Lung (tissue), 12 donors: ENCODE measurements around the gene PTPRN2. TPM values are rescaled to one million over a fixed set of nuclear protein-coding genes. Genes with fewer than 3 reads are reported as not detected.
"Not testable (repeated sequence)": the region's sequence is repeated elsewhere in the genome, so short reads cannot be mapped to it uniquely, and the experiment has no call there.

ENCODE experiments used
- ATAC-seq: fragments of 200-7000 bp; cut with Tn5 transposase; one replicate; pipeline ENCODE4 v1.9.1; 2020; ENCODE audit warnings: moderate number of reproducible peaks; ENCODE audit not compliant: insufficient read depth, low FRiP score
- DNase-seq, 3 donors: peaks; one replicate each; pipeline ENCODE4 v3.0.0-alpha.2; 2013 to 2017
- H3K27ac ChIP-seq, 2 donors: one replicate each; pipeline ENCODE4 v1.5.1; 2013; ENCODE audit warnings: mild to moderate bottlenecking in 2 of 2, moderate library complexity in 2 of 2, control low read depth in 1 of 2, inconsistent platforms in 1 of 2, low read depth in 1 of 2, low read length in 1 of 2
- H3K27me3 ChIP-seq, 3 donors: one replicate each; pipeline ENCODE4 v1.5.1; 2013; ENCODE audit warnings: low read length in 2 of 3; ENCODE audit not compliant: control insufficient read depth in 3 of 3, insufficient read depth in 3 of 3
- H3K36me3 ChIP-seq, 4 donors: one replicate each; pipeline ENCODE4 v1.5.1; 2013; ENCODE audit warnings: low read length in 4 of 4, mild to moderate bottlenecking in 1 of 4, moderate library complexity in 1 of 4; ENCODE audit not compliant: control insufficient read depth in 4 of 4, insufficient read depth in 4 of 4
- H3K4me1 ChIP-seq, 5 donors: one replicate each; pipeline ENCODE4 v1.5.1; 2013; ENCODE audit warnings: low read length in 5 of 5, mild to moderate bottlenecking in 2 of 5, moderate library complexity in 1 of 5; ENCODE audit not compliant: control insufficient read depth in 5 of 5, insufficient read depth in 5 of 5
- H3K4me3 ChIP-seq: one replicate; pipeline ENCODE4 v1.5.1; 2013; ENCODE audit warnings: mild to moderate bottlenecking, control low read depth, moderate library complexity
- H3K9ac ChIP-seq, 2 donors: one replicate each; pipeline ENCODE4 v1.5.1; 2013; ENCODE audit warnings: low read length in 2 of 2, control low read depth in 1 of 2; ENCODE audit not compliant: insufficient read depth in 1 of 2
- H3K9me3 ChIP-seq, 4 donors: one replicate each; pipeline ENCODE4 v1.5.1; 2013; ENCODE audit warnings: low read length in 3 of 4, mild to moderate bottlenecking in 1 of 4, moderate library complexity in 1 of 4; ENCODE audit not compliant: control insufficient read depth in 4 of 4, insufficient read depth in 3 of 4
- WGBS, 2 donors: extraction: QIAGEN DNeasy Blood & Tissue Kit; methylation state at CpG; one replicate each; pipeline ENCODE4 v1.1.7; 2013; 5-methylcytosine and 5-hydroxymethylcytosine counted together
- polyA plus RNA-seq, 2 donors: library from polyadenylated mRNA; stranded (reverse); fragments of 200-250 nt; gene quantifications; one replicate each; pipeline ENCODE4 v1.2.1, GENCODE V29; 2013
- total RNA-seq, 2 donors: library from RNA; depleted of rRNA in 1 of 2; stranded (reverse); fragments of >200 nt in 1 of 2; gene quantifications; one replicate each; pipeline ENCODE4 v1.2.1, GENCODE V29; 2014 to 2021
- TF ChIP-seq, protein P1 (sequence below): IDR thresholded peaks from 2 replicates; pipeline ENCODE4 v1.5.1; 2012; ENCODE audit warnings: mild to moderate bottlenecking; ENCODE audit errors: control extremely low read depth, extremely low read depth
- donor health status: control.
- donor health status: control.
- donor health status: Bipolar disorder and iron deficiency.
- donor health status: healthy.
- donor health status: DM: yes; HTN: yes; CAD: no.

The PTPRN2 gene
- total and polyA plus RNA-seq, 4 donors = 2.1 to 7.4 (median 4.4) TPM

DNA sequence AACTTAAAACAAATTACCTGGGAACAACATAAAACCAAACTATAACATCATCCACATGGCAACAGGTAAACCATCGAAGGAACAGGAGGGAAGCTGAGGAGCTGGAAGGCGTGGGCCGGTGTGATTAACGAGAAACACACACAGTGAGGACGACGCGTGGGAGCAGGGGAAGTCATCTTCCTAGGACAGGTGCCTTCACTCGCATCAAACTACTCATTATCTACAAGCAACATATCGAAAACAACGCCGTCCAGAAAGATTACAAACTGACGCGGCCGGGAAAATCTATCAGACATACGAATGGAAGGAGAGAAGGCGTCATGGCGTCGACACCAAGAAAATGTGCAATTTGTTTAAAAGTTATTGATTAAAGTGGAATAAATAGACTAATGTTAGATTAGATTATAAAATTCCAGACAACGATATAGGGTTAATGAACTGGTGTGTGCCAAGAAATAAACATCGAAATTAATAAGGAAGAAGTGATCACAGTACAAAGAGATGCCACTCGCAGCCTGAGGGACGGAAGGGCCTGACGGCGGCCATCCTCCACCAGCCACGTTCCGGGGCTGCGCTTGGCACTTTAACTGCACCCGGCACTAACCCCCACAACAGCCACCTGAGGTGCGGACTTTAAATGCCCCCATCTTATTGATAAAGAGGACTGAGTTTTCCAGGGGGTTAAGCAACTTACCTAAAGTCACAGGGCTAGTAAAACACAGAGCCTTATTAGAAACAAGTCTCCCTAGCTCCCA, 669.1 kb downstream of the PTPRN2 start:
- Histone ChIP-seq H3K4me3 (no peak overlapping the region), H3K4me1 (no peaks in the 10 kb centered on the region), H3K9me3 (peaks cover 0 to 16% (median 4%) of the 10 kb centered on the region in 4 donors), H3K9ac (no peak overlapping the region), H3K27me3 (no peaks in the 10 kb centered on the region), H3K27ac (no peak overlapping the region), H3K36me3 (no peaks in the 10 kb centered on the region)
- WGBS, 2 donors = 86 to 92% methylated on average over 29 of the region's 29 CpGs
- ATAC-seq = no peak
- no peak for DNase-seq
- TF ChIP-seq, protein P1, sequence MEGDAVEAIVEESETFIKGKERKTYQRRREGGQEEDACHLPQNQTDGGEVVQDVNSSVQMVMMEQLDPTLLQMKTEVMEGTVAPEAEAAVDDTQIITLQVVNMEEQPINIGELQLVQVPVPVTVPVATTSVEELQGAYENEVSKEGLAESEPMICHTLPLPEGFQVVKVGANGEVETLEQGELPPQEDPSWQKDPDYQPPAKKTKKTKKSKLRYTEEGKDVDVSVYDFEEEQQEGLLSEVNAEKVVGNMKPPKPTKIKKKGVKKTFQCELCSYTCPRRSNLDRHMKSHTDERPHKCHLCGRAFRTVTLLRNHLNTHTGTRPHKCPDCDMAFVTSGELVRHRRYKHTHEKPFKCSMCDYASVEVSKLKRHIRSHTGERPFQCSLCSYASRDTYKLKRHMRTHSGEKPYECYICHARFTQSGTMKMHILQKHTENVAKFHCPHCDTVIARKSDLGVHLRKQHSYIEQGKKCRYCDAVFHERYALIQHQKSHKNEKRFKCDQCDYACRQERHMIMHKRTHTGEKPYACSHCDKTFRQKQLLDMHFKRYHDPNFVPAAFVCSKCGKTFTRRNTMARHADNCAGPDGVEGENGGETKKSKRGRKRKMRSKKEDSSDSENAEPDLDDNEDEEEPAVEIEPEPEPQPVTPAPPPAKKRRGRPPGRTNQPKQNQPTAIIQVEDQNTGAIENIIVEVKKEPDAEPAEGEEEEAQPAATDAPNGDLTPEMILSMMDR = no peak

DNA sequence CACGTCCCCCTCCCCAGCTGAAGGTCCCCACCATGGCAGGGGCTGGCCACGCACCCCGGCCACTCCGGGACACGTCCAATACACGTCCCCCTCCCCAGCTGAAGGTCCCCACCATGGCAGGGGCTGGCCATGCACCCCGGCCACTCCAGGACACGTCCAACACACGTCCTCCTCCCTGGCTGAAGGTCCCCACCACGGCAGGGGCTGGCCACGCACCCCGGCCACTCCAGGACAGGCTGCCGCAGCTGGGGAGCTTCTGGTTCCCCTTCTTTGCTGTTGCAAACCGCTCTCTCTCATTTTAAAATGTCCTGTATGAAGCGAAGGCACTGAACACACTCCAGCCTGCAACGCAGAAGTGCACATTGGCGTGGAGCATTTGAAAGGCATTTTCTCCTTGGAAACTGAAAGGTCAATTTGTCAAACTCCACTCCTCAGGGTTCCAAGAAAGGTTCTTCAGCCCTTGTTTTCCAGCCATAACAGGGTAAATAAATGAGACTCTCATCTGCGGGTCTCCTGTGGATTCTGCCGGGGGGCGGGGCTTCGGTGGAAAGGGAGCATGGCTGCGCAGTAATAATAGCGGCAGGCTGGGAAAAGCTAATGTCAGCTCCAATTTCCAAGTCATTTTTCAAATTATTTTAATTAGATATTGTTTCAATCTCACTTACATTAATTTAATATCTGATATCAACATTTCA, 670.5 kb downstream of the PTPRN2 start:
- H3K9ac ChIP-seq = no peak overlapping the region
- DNase-seq (no peak), ATAC-seq (no peak)
- H3K27me3 ChIP-seq = no peaks in the 10 kb centered on the region
- no peaks in the 10 kb centered on the region for H3K4me1 ChIP-seq
- TF ChIP-seq, protein P1 = no peak
- H3K27ac ChIP-seq = no peak overlapping the region
- H3K4me3 ChIP-seq = no peak overlapping the region
- H3K36me3 ChIP-seq = no peaks in the 10 kb centered on the region
- peaks cover 0 to 18% (median 4%) of the 10 kb centered on the region in 4 donors for H3K9me3 ChIP-seq
- 90 to 94% methylated on average over 17 to 23 of the region's 23 CpGs for WGBS, 2 donors

DNA sequence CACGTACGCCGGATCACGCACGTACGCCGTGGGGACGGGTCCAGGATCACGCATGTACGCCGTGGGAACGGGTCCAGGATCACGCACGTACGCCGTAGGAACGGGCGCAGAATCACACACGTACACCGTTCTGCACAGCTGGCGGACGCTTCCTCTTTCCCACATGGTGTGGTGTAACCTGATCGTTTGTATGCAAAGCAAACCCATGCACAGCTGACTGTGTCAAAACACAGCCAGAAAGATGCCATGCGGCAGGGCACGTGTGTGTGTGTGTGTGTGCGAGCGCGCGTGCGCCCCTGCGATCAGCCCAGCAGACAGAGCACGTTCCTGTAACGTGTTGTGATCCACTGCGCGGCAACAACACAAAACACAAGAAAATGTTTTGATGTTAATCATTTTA, 677.2 kb downstream of the PTPRN2 start:
- peaks cover 0 to 4% (median 0%) of the 10 kb centered on the region in 5 donors for H3K4me1 ChIP-seq
- 94 to 95% methylated on average over 34 to 35 of the region's 35 CpGs for WGBS, 2 donors
- DNase-seq (no peak), ATAC-seq (no peak)
- H3K9ac ChIP-seq = no peak overlapping the region
- no peak overlapping the region for H3K4me3 ChIP-seq
- H3K36me3 ChIP-seq = no peaks in the 10 kb centered on the region
- no peaks in the 10 kb centered on the region for H3K27me3 ChIP-seq
- H3K9me3 ChIP-seq = peaks cover 0 to 6% (median 3%) of the 10 kb centered on the region in 4 donors
- TF ChIP-seq, protein P1 = no peak
- H3K27ac ChIP-seq = no peak overlapping the region

DNA sequence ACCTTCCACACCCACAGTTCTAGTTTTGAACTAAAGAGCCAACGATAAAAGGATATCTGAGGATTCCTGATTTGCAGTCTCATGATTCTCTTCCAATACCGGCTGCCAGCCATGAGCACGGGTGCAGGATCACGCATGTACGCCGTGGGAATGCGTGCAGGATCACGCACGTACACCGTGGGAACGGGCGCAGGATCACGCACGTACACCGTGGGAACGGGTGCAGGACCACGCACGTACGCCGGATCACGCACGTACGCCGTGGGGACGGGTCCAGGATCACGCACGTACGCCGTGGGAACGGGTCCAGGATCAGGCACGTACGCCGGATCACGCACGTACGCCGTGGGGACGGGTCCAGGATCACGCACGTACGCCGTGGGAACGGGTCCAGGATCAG, 677.6 kb downstream of the PTPRN2 start:
- not testable (repeated sequence) for ATAC-seq, H3K4me1 ChIP-seq, H3K9me3 ChIP-seq, H3K36me3 ChIP-seq, H3K27ac ChIP-seq, DNase-seq, H3K9ac ChIP-seq, H3K27me3 ChIP-seq, H3K4me3 ChIP-seq
- WGBS, 2 donors = 98% methylated on average over 27 to 43 of the region's 43 CpGs
